DND-41 (cell line): ENCODE data around the gene CCNY.

Source experiments
- ATAC-seq: fragments of 200-7000 bp; cut with Tn5 transposase; 3 replicates; pipeline ENCODE4 v1.9.1; 2021; ENCODE audit warnings: low read depth; ENCODE audit not compliant: insufficient read depth
- DNase-seq: peaks from one replicate; pipeline ENCODE4 v3.0.0-alpha.2; 2020
- H2AFZ ChIP-seq: 2 replicates; pipeline ENCODE4 v1.6.0; 2012; ENCODE audit warnings: low read depth, low read length
- H3K27ac ChIP-seq: 2 replicates; pipeline ENCODE4 v1.5.1; 2012; ENCODE audit warnings: low read length, inconsistent platforms
- H3K27me3 ChIP-seq: fragments of 200-600 bp; sonication (generic); 2 replicates; pipeline ENCODE4 v1.6.0; 2012; ENCODE audit warnings: low read length, mild to moderate bottlenecking, inconsistent platforms; ENCODE audit not compliant: insufficient read depth, poor library complexity
- H3K36me3 ChIP-seq: 2 replicates; pipeline ENCODE4 v1.5.1; 2012; ENCODE audit warnings: low read length, inconsistent platforms; ENCODE audit not compliant: insufficient read depth
- H3K4me1 ChIP-seq: 2 replicates; pipeline ENCODE4 v1.5.1; 2012; ENCODE audit warnings: mild to moderate bottlenecking, low read length; ENCODE audit not compliant: insufficient read depth
- H3K4me2 ChIP-seq: 2 replicates; pipeline ENCODE4 v1.6.0; 2012; ENCODE audit warnings: mild to moderate bottlenecking, moderate library complexity, low read length, inconsistent platforms; ENCODE audit not compliant: insufficient read depth
- H3K4me3 ChIP-seq, 2 experiments: fragments of 200-600 bp in 1 of 2; shearing (Covaris generic) in 1 of 2; 2 replicates each; pipeline ENCODE4 v1.5.1; 2012 to 2016; ENCODE audit warnings: inconsistent platforms in 2 of 2, low read length in 2 of 2, mild to moderate bottlenecking in 2 of 2, low read depth in 1 of 2, moderate library complexity in 1 of 2
- H3K79me2 ChIP-seq: 2 replicates; pipeline ENCODE4 v1.6.0; 2012; ENCODE audit warnings: low read length, inconsistent platforms; ENCODE audit not compliant: insufficient read depth
- H3K9ac ChIP-seq: 2 replicates; pipeline ENCODE4 v1.6.0; 2012; ENCODE audit warnings: low read depth, mild to moderate bottlenecking, inconsistent platforms, low read length, moderate library complexity
- H3K9me3 ChIP-seq: 2 replicates; pipeline ENCODE4 v1.5.1; 2012; ENCODE audit warnings: low read length, moderate library complexity, mild to moderate bottlenecking, inconsistent platforms; ENCODE audit not compliant: insufficient read depth, severe bottlenecking
- H4K20me1 ChIP-seq: 2 replicates; pipeline ENCODE4 v1.6.0; 2012; ENCODE audit warnings: low read length; ENCODE audit not compliant: insufficient read depth
- EZH2 ChIP-seq: IDR thresholded peaks from 3 replicates; pipeline ENCODE4 v1.6.1; 2012; ENCODE audit warnings: borderline replicate concordance, low read depth, mild to moderate bottlenecking, moderate library complexity, low read length, inconsistent platforms; ENCODE audit not compliant: severe bottlenecking
- TF ChIP-seq, protein P1 (sequence below): IDR thresholded peaks from 2 replicates; pipeline ENCODE4 v1.5.1; 2012; ENCODE audit warnings: borderline replicate concordance, low read length, moderate library complexity, mild to moderate bottlenecking; ENCODE audit not compliant: poor library complexity, severe bottlenecking; ENCODE audit errors: extremely low read depth

The CCNY gene

DNA sequence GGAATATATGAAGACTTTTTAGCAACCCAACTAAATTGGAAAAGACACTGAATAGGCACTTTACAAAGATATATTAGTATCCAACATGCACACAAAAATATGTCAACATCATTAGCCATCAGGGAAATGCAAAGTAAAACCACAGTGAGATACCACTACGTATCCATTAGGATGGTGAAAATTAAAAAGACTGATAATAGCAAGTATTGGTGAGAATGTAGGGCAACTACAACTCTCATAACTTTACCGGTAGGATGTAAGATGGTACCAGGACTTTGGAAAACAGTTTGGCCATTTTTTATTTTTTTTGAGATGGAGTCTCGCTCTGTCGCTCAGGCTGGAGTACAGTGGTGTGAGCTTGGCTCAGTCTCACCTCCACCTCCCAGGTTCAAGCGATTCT, 13.7 kb upstream of the CCNY start:
- Histone ChIP-seq H3K27me3 (no peaks in the 10 kb centered on the region), H3K4me3 (no peak overlapping the region), H4K20me1 (peaks cover 6% of the 10 kb centered on the region), H3K4me2 (no peak overlapping the region), H3K79me2 (peaks cover 54% of the 10 kb centered on the region), H3K4me1 (no peaks in the 10 kb centered on the region), H3K9ac (no peak overlapping the region), H3K27ac (no peak overlapping the region), H3K36me3 (peaks cover 30% of the 10 kb centered on the region), H3K9me3 (no peaks in the 10 kb centered on the region), H2AFZ (no peak overlapping the region)
- ATAC-seq (no peak), DNase-seq (no peak)
- TF ChIP-seq, protein P1, sequence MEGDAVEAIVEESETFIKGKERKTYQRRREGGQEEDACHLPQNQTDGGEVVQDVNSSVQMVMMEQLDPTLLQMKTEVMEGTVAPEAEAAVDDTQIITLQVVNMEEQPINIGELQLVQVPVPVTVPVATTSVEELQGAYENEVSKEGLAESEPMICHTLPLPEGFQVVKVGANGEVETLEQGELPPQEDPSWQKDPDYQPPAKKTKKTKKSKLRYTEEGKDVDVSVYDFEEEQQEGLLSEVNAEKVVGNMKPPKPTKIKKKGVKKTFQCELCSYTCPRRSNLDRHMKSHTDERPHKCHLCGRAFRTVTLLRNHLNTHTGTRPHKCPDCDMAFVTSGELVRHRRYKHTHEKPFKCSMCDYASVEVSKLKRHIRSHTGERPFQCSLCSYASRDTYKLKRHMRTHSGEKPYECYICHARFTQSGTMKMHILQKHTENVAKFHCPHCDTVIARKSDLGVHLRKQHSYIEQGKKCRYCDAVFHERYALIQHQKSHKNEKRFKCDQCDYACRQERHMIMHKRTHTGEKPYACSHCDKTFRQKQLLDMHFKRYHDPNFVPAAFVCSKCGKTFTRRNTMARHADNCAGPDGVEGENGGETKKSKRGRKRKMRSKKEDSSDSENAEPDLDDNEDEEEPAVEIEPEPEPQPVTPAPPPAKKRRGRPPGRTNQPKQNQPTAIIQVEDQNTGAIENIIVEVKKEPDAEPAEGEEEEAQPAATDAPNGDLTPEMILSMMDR = no peak
- no peak for TF ChIP-seq EZH2

DNA sequence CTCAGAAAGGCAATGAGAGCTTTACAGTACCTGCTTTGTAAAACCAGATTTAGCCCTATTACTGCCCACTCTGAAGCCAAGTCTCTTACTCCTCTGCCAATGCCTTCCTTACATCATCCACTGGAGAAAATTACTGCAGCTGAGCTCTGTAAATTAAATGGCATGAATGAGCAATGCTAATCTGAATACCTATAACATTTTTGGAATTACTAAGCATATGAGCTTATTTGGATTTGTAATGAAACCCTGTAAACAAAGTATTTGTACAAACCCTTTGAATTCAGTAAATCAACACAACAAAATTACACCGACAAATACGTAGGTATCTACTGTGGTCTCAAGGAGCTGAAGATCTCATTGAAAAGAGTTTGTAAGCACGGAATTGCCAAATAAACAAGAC, 12.1 kb upstream of the CCNY start:
- no peak overlapping the region for H2AFZ ChIP-seq
- no peaks in the 10 kb centered on the region for H3K4me1 ChIP-seq
- H3K79me2 ChIP-seq = peaks cover 61% of the 10 kb centered on the region
- peaks cover 11% of the 10 kb centered on the region for H4K20me1 ChIP-seq
- H3K27ac ChIP-seq = no peak overlapping the region
- H3K4me3 ChIP-seq = no peak overlapping the region
- no peak for TF ChIP-seq EZH2
- TF ChIP-seq, protein P1 = no peak
- ATAC-seq (no peak), DNase-seq (no peak)
- H3K9me3 ChIP-seq = no peaks in the 10 kb centered on the region
- H3K9ac ChIP-seq = no peak overlapping the region
- no peaks in the 10 kb centered on the region for H3K27me3 ChIP-seq
- H3K36me3 ChIP-seq = peaks cover 23% of the 10 kb centered on the region
- no peak overlapping the region for H3K4me2 ChIP-seq

DNA sequence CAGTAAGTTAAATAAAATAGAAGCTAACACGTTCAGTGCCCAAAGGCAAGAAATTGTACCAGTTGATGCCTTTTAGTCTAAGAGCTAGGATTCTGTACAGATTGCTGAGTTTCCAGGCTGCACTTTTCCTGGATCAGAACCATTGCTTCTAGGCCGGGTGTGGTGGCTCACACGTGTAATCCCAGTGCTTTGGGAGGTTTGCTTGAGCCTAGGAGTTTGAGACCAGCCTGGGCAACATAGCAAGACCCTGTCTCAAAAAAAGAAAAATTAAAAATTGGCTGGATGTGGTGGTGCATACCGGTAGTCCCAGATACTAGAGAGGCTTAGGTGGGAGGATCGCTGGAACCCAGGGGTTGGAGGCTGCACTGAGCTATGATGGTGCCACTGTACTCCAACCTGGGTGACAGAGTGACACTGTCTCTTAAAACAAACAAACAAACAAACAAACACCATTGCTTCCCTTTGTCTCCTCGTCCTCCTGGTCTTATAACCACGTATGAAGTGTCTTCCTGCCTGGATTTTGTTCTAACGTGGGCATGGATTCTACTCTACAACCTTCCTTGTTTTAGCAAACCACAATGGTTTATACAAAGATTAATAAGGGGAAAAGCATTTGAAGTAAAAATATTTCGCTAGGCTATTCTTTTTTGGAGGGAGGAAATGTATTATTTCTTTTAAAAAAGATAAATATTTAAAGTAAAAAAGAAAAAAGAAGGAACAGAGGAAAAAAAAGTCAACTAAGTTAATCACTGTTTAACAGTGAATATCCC, 9.7 kb upstream of the CCNY start:
- ATAC-seq (no peak), DNase-seq (no peak)
- Histone ChIP-seq H3K27me3 (no peaks in the 10 kb centered on the region), H3K4me2 (no peak overlapping the region), H3K9me3 (no peaks in the 10 kb centered on the region), H3K4me3 (no peak overlapping the region), H3K27ac (no peak overlapping the region), H2AFZ (no peak overlapping the region), H4K20me1 (peaks cover 30% of the 10 kb centered on the region), H3K9ac (no peak overlapping the region), H3K4me1 (no peaks in the 10 kb centered on the region), H3K36me3 (peaks cover 23% of the 10 kb centered on the region), H3K79me2 (peaks cover 77% of the 10 kb centered on the region)
- no peak for TF ChIP-seq EZH2
- TF ChIP-seq, protein P1 = no peak
